Left forelimb (tissue), 1 donor: Measurements from ENCODE around the gene TIPIN.

Experiments
- DNase-seq: peaks from one replicate; pipeline ENCODE4 v3.0.0-alpha.2; 2018; ENCODE audit warnings: low spot score

TIPIN gene

GRCh38 chr15:66298803-66299251 is 57.7 kb downstream of the TIPIN start:
- DNase-seq, result peak; percentile 71

- no peak for DNase-seq
Observed at GRCh38 chr15:66296186-66296585, 60.3 kb downstream of the TIPIN start.

- DNase-seq, result no peak
Observed at GRCh38 chr15:66294932-66295235, 61.6 kb downstream of the TIPIN start.

GRCh38 chr15:66294157-66294931 is 62.1 kb downstream of the TIPIN start:
- DNase-seq, result no peak

GRCh38 chr15:66293419-66294156 is 62.9 kb downstream of the TIPIN start, which contains the start of gene DIS3L:
DIS3L (plus strand) TSS chr15:66293568; CDS start chr15:66293597, 29 bp downstream.
- DNase-seq, result peak; percentile 83

- no peak for DNase-seq
Observed at GRCh38 chr15:66292571-66293418, 63.7 kb downstream of the TIPIN start.

- no peak for DNase-seq
Observed at GRCh38 chr15:66291816-66292570, 64.5 kb downstream of the TIPIN start.

- no peak for DNase-seq
Observed at GRCh38 chr15:66290518-66290917, 66.0 kb downstream of the TIPIN start.

- DNase-seq, result no peak
Observed at GRCh38 chr15:66290007-66290406, 66.5 kb downstream of the TIPIN start.

GRCh38 chr15:66288551-66289185 is 67.8 kb downstream of the TIPIN start:
- DNase-seq, result no peak

GRCh38 chr15:66288093-66288492 is 68.4 kb downstream of the TIPIN start:
- no peak for DNase-seq

GRCh38 chr15:66287461-66288057 is 68.9 kb downstream of the TIPIN start:
- no peak for DNase-seq
